Neural cell (in vitro differentiated cells): ENCODE results near the gene CHRDL2.

Experiments used
- CTCF ChIP-seq: fragments of 450-650 bp; IDR thresholded peaks from 2 replicates; pipeline ENCODE4 v1.5.1; 2014; ENCODE audit warnings: antibody characterized with exemption, mild to moderate bottlenecking, moderate library complexity; ENCODE audit not compliant: poor library complexity, severe bottlenecking
- EP300 ChIP-seq: fragments of 450-650 bp; conservative IDR thresholded peaks from 2 replicates; pipeline ENCODE4 v1.6.1; 2014; ENCODE audit warnings: antibody characterized with exemption, mild to moderate bottlenecking, moderate library complexity; ENCODE audit not compliant: poor library complexity, severe bottlenecking
- EZH2 ChIP-seq: fragments of 200-600, 300-800 bp; shearing (Covaris generic), sonication (generic); IDR thresholded peaks from 2 replicates; pipeline ENCODE4 v1.6.1; 2014; ENCODE audit warnings: antibody characterized with exemption, low read length, borderline replicate concordance, mild to moderate bottlenecking; ENCODE audit not compliant: insufficient read depth, poor library complexity, severe bottlenecking
- RAD21 ChIP-seq: fragments of 450-650 bp; conservative IDR thresholded peaks from 2 replicates; pipeline ENCODE4 v1.6.1; 2014; ENCODE audit warnings: antibody characterized with exemption, mild to moderate bottlenecking, moderate library complexity

DNA sequence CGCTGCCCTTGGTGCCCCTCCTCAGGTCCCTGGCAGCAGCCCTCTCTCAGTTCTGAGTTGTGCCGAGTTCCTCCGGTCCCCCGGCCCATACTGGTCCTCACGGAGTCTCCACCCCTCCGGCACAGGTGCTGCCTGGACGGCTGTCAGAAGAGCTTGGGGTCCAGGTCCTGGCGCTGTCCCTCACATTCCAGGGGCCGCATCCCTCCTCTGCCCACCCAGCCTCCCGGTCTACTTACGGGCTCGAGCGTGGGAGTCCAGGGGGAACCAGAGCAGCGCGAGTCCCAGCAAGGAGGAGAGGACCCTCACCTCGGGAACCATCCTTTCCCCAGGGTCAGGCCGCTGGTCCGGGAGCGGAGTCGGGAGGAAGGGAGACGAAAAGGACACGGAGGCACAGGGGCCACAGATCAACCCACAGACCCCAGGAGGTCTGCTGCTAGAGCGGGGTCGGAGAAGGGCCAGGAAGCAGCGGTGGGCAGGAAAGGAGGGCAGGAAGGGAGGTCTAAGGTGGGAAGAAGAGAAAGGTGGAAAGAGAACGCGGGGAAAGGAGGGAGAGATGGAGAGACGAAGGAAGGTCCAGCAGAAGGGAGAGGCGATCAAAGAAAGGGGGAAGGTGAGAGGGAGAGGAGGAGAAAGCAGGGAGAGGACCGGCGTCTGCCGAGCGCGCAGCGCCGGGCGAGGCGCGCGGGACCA is 510 bp downstream of the CHRDL2 start:
- no peak for TF ChIP-seq RAD21
- no peak for TF ChIP-seq CTCF
- no peak for TF ChIP-seq EP300
- no peak for TF ChIP-seq EZH2
